HL-60 (cell line): ENCODE results near the gene SVOPL.

Experiments used
- DNase-seq, 2 experiments: peaks; one replicate each; pipeline ENCODE4 v3.0.0-alpha.2; 2010 to 2020; ENCODE audit warnings: low read depth in 1 of 2, low spot score in 1 of 2
- H3K27ac ChIP-seq: fragments of 250-450 bp; sonication (Bioruptor Pico); replicated peaks from 2 replicates; pipeline ENCODE4 v1.5.1; 2020; ENCODE audit warnings: mild to moderate bottlenecking, moderate library complexity
- H3K27me3 ChIP-seq: fragments of 250-450 bp; sonication (Bioruptor Pico); 2 replicates; pipeline ENCODE4 v1.5.1; 2021; ENCODE audit warnings: mild to moderate bottlenecking, moderate library complexity; ENCODE audit not compliant: insufficient read depth, poor library complexity, severe bottlenecking
- H3K4me3 ChIP-seq: replicated peaks from 2 replicates; pipeline ENCODE4 v1.5.1; 2011; ENCODE audit warnings: mild to moderate bottlenecking, control low read depth, low read length; ENCODE audit not compliant: insufficient read depth
- CTCF ChIP-seq: IDR thresholded peaks from one replicate; pipeline ENCODE4 v1.5.1; 2011; ENCODE audit warnings: low read length, control low read depth, inconsistent platforms; ENCODE audit not compliant: insufficient read depth
- GABPA ChIP-seq: IDR thresholded peaks from 2 replicates; pipeline ENCODE4 v1.6.1; 2012; ENCODE audit warnings: low read depth
- POLR2AphosphoS5 ChIP-seq: IDR thresholded peaks from 2 replicates; pipeline ENCODE4 v1.6.1; 2012; ENCODE audit warnings: low read depth
- REST ChIP-seq: IDR thresholded peaks from 2 replicates; pipeline ENCODE4 v1.6.1; 2012; ENCODE audit warnings: low read depth; ENCODE audit not compliant: insufficient replicate concordance
- SPI1 ChIP-seq: IDR thresholded peaks from 2 replicates; pipeline ENCODE4 v1.6.1; 2012; ENCODE audit warnings: low read depth, mild to moderate bottlenecking, borderline replicate concordance

The SVOPL gene

GRCh38 chr7:138729444-138729843, 28.3 kb upstream of the SVOPL start:
- no peak for TF ChIP-seq GABPA
- no peak for TF ChIP-seq SPI1
- no peak for TF ChIP-seq CTCF
- no peak for TF ChIP-seq REST
- no peak for TF ChIP-seq POLR2AphosphoS5
- no peak overlapping the region for H3K27ac ChIP-seq
- no peak for DNase-seq
- H3K4me3 ChIP-seq = no peak overlapping the region
- H3K27me3 ChIP-seq = no peaks in the 10 kb centered on the region

GRCh38 chr7:138727336-138728099, 26.4 kb upstream of the SVOPL start:
- Histone ChIP-seq H3K27me3 (no peaks in the 10 kb centered on the region), H3K4me3 (no peak overlapping the region), H3K27ac (no peak overlapping the region)
- no peak for DNase-seq
- TF ChIP-seq POLR2AphosphoS5 (no peak), REST (no peak), GABPA (no peak), SPI1 (no peak), CTCF (no peak)

GRCh38 chr7:138726288-138726687, 25.1 kb upstream of the SVOPL start:
- Histone ChIP-seq H3K27ac (no peak overlapping the region), H3K4me3 (no peak overlapping the region), H3K27me3 (no peaks in the 10 kb centered on the region)
- TF ChIP-seq SPI1 = no peak
- no peak for DNase-seq

GRCh38 chr7:138720286-138720685, 19.1 kb upstream of the SVOPL start:
- no peak overlapping the region for H3K27ac ChIP-seq
- TF ChIP-seq GABPA (no peak), POLR2AphosphoS5 (no peak), REST (no peak), SPI1 (no peak)
- no peaks in the 10 kb centered on the region for H3K27me3 ChIP-seq
- no peak overlapping the region for H3K4me3 ChIP-seq
- DNase-seq = no peak
